T-helper 2 cell treated with Interferon-gamma antibody and Interleukin-4, amounts not matched to agents 5 μg/mL and 100 μg/mL, for 36 hours (primary cell): ENCODE data around the gene AGAP3.

Experiments
- DNase-seq: peaks from one replicate; pipeline ENCODE4 v3.0.0; 2021; ENCODE audit warnings: low spot score
- H3K27ac Mint-ChIP-seq: one replicate; pipeline ENCODE4 v1.8.0; 2021; ENCODE audit warnings: mild to moderate bottlenecking, mixed read lengths
- H3K27me3 Mint-ChIP-seq: one replicate; pipeline ENCODE4 v1.8.0; 2021; ENCODE audit warnings: low read depth, mixed read lengths
- H3K36me3 Mint-ChIP-seq: one replicate; pipeline ENCODE4 v1.8.0; 2021; ENCODE audit warnings: low read depth, mixed read lengths
- H3K4me1 Mint-ChIP-seq: one replicate; pipeline ENCODE4 v1.8.0; 2021; ENCODE audit warnings: low read depth, mixed read lengths
- H3K4me3 Mint-ChIP-seq: one replicate; pipeline ENCODE4 v1.8.0; 2022; ENCODE audit warnings: mild to moderate bottlenecking, moderate library complexity, mixed read lengths
- H3K9me3 Mint-ChIP-seq: one replicate; pipeline ENCODE4 v1.8.0; 2021; ENCODE audit warnings: mixed read lengths

The AGAP3 gene

DNA sequence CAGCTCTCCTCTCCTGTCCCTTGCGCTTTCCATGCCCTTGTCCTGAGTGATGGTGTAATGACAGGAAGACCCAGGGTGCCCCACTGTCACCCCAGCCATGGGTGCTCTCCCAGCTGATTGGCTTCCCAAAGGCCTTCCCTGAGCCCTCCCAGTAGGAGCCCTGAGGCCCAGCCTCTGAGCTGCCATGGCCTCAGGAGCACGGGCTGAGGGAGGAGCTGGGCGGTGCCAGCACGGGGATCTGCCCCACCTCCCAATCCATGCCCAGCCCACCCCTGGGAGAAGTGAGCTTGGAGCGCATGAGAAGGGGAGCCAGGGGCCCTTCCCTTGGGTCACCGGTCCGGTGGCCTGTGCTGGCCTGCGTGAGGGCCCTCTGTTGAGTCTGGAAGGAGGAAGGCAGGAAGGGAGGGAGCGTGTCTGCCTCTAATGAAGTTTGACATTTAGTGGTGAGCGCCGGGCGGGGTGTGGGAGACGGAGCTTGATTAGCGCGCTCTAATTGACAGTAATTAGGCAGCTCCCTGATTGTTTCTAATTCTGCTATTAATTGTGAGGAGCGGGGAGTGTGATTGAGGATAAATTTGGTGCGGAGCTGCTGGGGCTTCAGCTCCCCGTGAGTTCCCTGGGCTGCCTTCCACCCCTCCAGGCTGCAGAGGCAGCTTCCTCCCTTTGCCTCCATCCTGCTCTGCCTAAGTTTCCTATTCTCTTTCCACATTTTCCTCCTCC, 53.0 kb downstream of the AGAP3 start:
- H3K36me3 Mint-ChIP-seq, result no peaks in the 10 kb centered on the region
- DNase-seq, result no peak
- no peaks in the 10 kb centered on the region for H3K27me3 Mint-ChIP-seq
- no peaks in the 10 kb centered on the region for H3K4me1 Mint-ChIP-seq
- H3K9me3 Mint-ChIP-seq, result no peaks in the 10 kb centered on the region
- H3K27ac Mint-ChIP-seq, result no peak overlapping the region
- no peak overlapping the region for H3K4me3 Mint-ChIP-seq

DNA sequence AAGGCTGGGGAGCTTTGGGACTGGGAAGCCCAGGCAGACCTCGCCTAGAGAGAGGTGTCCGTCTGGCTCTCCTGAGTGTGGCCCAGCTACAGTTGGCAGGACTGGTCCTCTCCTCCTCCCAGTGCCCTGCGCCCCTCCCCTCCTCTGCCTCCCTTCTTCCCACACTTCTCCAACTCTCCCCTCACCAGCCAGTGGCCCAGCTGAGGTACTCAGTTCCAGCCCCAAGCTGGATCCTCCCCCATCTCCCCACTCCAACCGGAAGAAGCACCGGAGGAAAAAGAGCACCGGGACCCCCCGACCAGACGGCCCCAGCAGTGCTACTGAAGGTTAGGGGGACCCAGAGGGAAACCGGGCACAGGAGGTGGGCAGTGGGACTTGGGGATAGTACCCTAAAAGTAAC, 53.5 kb downstream of the AGAP3 start:
- H3K4me1 Mint-ChIP-seq, result no peaks in the 10 kb centered on the region
- H3K9me3 Mint-ChIP-seq, result no peaks in the 10 kb centered on the region
- H3K27me3 Mint-ChIP-seq, result no peaks in the 10 kb centered on the region
- H3K27ac Mint-ChIP-seq, result no peak overlapping the region
- DNase-seq, result no peak
- no peak overlapping the region for H3K4me3 Mint-ChIP-seq
- H3K36me3 Mint-ChIP-seq, result no peaks in the 10 kb centered on the region

DNA sequence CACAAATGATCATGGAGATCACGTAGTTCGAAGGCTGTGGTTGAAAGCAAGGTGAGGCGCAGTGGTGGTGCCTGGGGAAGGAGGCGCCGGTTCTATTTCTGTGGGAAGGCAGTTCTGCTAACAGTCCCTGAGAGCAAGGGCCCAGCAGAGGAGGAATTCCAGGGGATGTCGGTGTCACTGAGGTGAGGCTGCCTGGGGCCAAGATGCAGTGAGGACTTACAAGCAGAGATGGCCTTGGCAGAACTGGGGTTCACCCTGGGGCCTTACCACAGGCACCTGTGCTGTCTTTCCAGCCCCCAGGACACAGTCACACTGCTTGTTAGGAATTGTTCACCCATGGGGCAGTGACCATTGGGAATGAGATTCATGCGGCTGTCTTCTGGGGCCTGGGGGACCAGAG, 54.6 kb downstream of the AGAP3 start:
- no peak for DNase-seq
- no peaks in the 10 kb centered on the region for H3K27me3 Mint-ChIP-seq
- H3K4me1 Mint-ChIP-seq, result no peaks in the 10 kb centered on the region
- H3K4me3 Mint-ChIP-seq, result no peak overlapping the region
- no peaks in the 10 kb centered on the region for H3K36me3 Mint-ChIP-seq
- no peak overlapping the region for H3K27ac Mint-ChIP-seq
- no peaks in the 10 kb centered on the region for H3K9me3 Mint-ChIP-seq

DNA sequence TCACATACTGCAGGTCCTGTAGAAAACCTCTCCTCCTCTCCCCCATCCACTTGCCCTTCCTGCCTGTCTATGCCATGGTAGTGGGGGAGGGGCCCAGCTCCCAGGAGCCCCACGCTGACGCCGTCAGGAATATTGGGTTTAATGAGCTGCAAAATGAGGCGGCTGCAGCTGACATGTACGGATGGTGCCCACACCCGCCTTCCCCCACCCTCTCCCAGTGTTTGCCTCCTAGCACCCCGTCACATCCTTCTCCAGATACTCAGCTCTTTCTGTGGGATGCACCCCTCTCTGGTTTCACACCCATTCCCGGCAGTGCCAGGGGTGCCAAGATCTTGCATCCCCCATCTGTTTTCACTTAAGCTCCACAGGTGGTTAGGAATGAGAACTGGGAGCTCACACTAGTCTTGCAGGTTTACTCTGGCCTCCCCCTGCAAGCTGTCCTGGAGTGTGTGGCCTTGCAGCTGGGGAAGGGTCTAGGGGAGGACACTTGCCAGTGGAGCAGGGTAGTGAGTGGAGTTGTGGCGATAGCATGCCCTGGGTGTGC, 55.1 kb downstream of the AGAP3 start:
- H3K4me3 Mint-ChIP-seq, result no peak overlapping the region
- no peak overlapping the region for H3K27ac Mint-ChIP-seq
- no peaks in the 10 kb centered on the region for H3K9me3 Mint-ChIP-seq
- no peak for DNase-seq
- H3K4me1 Mint-ChIP-seq, result no peaks in the 10 kb centered on the region
- no peaks in the 10 kb centered on the region for H3K36me3 Mint-ChIP-seq
- H3K27me3 Mint-ChIP-seq, result no peaks in the 10 kb centered on the region

DNA sequence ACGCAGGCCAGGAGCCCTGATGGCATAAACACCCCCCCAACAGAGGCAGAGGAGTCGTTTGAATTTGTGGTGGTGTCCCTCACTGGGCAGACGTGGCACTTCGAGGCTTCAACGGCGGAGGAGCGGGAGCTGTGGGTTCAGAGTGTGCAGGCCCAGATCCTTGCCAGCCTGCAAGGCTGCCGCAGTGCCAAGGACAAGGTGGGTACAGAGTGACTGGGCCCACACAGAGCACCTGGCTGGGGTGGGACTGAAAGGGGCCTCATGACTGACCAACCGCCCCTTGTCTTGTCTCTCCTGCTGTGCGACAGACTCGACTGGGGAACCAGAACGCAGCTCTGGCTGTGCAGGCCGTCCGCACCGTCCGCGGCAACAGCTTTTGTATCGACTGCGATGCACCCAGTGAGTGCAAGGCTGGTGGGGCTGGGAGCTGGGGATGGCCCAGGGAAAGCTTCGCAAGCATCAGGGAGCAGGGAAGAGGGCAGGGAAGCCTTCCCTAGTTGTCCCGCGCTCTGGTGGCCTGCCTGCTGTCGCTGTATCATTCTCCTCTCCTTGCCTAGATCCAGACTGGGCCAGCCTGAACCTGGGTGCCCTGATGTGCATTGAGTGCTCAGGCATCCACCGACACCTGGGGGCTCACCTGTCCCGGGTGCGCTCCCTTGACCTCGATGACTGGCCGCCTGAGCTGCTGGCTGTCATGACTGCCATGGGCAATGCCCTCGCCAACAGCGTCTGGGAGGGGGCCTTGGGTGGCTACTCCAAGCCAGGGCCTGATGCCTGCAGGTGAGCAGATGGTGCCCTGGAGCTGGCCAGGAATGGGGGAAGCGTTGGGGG, 55.8 kb downstream of the AGAP3 start:
- H3K9me3 Mint-ChIP-seq, result no peaks in the 10 kb centered on the region
- no peak overlapping the region for H3K27ac Mint-ChIP-seq
- H3K27me3 Mint-ChIP-seq, result no peaks in the 10 kb centered on the region
- DNase-seq, result no peak
- H3K36me3 Mint-ChIP-seq, result no peaks in the 10 kb centered on the region
- no peaks in the 10 kb centered on the region for H3K4me1 Mint-ChIP-seq
- no peak overlapping the region for H3K4me3 Mint-ChIP-seq

DNA sequence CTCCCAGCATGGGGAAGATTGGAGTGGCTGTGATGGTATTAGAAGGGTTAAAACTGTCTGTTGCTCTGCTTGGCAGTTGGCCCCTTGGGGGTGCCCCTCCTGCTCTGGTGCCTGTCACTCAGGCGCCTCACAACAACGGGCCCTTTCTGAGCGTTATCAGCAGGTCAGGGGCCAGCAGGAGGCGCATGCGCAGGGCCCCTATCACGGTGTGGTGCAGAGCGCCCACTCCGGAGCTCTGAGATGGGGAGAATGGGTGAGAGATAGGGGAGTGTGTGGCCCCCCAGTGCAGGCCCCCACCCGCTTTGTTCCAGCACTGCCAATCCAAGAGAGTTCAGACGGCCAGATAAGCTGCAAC, 56.4 kb downstream of the AGAP3 start:
- H3K9me3 Mint-ChIP-seq, result no peaks in the 10 kb centered on the region
- DNase-seq, result no peak
- H3K27me3 Mint-ChIP-seq, result no peaks in the 10 kb centered on the region
- H3K27ac Mint-ChIP-seq, result no peak overlapping the region
- H3K36me3 Mint-ChIP-seq, result no peaks in the 10 kb centered on the region
- no peaks in the 10 kb centered on the region for H3K4me1 Mint-ChIP-seq
- H3K4me3 Mint-ChIP-seq, result no peak overlapping the region

DNA sequence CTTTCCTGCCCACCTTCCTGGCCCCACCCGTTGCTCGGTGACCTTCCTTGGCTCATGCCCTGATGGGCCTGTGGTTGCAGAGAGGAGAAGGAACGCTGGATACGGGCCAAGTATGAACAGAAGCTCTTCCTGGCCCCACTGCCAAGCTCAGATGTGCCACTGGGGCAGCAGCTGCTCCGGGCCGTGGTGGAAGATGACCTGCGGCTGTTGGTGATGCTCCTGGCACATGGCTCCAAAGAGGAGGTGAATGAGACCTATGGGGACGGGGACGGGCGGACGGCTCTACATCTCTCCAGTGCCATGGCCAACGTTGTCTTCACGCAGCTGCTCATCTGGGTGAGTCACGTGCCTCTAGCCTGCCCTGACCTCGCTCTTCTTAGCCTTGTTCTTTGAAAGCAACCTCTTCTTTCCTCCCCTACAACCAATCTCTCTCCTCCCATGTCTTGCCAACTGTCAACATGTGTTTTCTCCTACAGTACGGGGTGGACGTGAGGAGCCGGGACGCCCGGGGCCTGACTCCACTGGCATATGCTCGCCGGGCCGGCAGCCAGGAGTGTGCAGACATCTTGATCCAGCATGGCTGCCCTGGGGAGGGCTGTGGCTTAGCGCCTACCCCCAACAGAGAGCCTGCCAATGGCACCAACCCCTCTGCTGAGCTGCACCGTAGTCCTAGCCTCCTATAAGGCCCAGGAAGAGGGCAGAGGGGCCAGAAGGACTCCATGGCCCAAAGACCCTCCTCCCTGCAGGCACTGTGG, 57.2 kb downstream of the AGAP3 start:
- no peaks in the 10 kb centered on the region for H3K9me3 Mint-ChIP-seq
- H3K27me3 Mint-ChIP-seq, result no peaks in the 10 kb centered on the region
- H3K27ac Mint-ChIP-seq, result no peak overlapping the region
- DNase-seq, result no peak
- H3K4me1 Mint-ChIP-seq, result no peaks in the 10 kb centered on the region
- no peak overlapping the region for H3K4me3 Mint-ChIP-seq
- no peaks in the 10 kb centered on the region for H3K36me3 Mint-ChIP-seq

DNA sequence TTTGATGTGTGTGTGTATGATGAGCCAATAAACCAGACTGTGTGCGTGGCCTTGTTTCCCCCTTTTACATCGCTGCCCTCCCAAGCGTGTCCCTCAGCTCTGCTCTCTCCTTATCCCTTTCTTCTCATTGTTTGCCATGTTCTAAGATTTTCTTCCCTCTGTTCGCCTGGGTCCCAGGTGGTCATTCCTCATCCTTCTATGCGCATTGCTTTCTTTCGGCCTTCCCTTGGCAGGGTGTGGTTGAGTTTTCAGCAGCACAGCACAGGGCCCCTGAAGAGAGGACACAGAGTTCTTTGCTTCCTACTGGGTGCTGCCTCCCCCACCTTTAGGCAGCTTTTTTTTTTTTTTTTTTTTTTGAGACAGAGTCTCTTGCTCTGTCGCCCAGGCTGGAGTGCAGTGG, 58.1 kb downstream of the AGAP3 start:
- Mint-ChIP-seq H3K27ac (no peak overlapping the region), H3K9me3 (no peaks in the 10 kb centered on the region), H3K4me3 (no peak overlapping the region), H3K36me3 (no peaks in the 10 kb centered on the region), H3K27me3 (peaks cover 5% of the 10 kb centered on the region), H3K4me1 (no peaks in the 10 kb centered on the region)
- no peak for DNase-seq

DNA sequence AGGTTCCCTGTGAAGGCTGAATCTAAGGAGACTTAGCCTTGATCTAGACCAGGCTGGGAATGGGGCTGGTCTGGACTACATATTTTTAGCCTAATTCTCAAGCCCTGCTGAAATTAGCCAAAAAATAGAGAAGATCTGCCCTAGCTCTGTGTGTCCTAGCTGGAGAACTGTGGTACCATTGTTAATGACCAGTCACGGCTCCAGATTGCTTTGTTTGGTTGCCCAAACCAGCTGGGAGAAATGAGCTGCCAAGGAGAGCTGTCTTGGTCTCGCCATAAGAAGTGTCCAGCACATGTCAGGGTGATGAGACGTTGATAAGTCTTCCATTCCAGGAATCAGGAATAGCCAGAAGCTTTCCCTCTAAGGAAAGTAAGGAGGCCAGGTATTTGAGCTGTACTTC, 60.5 kb downstream of the AGAP3 start:
- H3K27me3 Mint-ChIP-seq, result peaks cover 11% of the 10 kb centered on the region
- no peak for DNase-seq

DNA sequence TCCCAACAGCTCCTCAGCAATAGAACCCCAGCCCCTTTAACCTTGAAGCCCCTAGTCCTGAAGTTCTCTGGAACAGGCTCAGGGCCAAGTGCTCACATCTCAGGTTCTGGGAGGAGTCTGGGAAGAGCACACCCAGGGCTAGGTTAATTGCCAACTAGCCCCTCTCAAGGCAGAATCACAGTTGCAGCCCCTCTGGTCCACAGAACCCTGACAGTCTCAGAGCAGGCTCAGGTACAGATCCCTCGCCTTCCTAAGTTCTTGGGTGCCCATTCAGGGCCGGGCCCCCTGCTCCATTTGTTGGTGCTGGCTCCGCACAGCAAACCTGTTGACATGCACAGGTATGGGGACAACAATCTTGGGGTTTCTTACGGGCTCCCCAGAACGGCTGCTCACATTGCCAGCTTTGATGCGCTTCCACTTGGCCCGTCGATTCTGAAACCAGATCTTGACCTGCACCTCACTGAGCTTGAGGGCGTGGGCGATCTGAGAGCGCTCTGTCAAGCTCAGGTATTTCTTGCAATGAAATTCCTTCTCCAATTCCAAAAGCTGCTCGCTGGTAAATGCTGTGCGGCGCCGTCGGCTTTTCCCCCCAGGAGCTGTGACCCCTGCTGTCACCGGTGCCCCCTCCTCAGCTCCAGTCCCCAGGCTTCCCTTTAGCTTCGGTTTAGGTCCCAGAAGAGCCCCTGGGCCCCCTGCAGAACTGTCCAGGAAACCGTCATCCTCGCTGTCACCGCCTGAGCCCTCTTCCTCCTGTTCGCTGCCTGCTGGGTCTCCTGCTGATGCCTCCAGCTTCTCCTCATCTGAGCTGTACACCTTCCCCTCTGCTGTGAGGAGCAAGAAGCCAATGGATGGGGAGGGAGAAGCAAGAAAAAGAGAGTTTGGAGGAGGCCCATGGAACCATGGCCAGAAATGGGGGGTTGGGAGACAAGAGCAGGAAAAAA, 62.3 kb downstream of the AGAP3 start:
- Mint-ChIP-seq H3K36me3 (no peaks in the 10 kb centered on the region), H3K4me3 (no peak overlapping the region), H3K4me1 (no peaks in the 10 kb centered on the region), H3K9me3 (no peaks in the 10 kb centered on the region), H3K27me3 (peaks cover 11% of the 10 kb centered on the region), H3K27ac (no peak overlapping the region)
- no peak for DNase-seq

More for the DNA sequence above, 60.5 kb downstream of the AGAP3 start:
- Mint-ChIP-seq H3K4me1 (no peaks in the 10 kb centered on the region), H3K27ac (no peak overlapping the region), H3K4me3 (no peak overlapping the region), H3K36me3 (no peaks in the 10 kb centered on the region), H3K9me3 (no peaks in the 10 kb centered on the region)

DNA sequence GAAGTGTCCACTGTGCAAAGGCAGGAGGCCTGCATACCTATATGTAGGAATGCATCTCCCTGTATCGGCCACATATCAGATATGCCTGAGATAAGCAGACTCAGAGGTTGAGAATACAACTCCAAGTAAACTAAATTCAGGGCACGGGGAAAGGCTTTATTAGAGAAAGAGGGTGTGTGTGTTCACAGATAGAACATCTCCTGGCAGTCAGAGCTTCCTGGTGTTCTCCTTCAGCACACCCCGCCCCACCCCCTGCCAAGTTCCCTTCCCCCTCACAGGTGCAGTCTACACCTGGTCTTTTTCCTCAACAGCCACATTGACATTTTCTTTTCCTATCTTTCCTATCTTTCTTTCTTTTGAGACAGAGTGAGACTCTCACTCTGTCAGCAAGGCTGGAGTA, 64.1 kb downstream of the AGAP3 start:
- Mint-ChIP-seq H3K27ac (no peak overlapping the region), H3K27me3 (peaks cover 19% of the 10 kb centered on the region), H3K4me1 (no peaks in the 10 kb centered on the region), H3K9me3 (no peaks in the 10 kb centered on the region), H3K36me3 (no peaks in the 10 kb centered on the region), H3K4me3 (no peak overlapping the region)
- no peak for DNase-seq

DNA sequence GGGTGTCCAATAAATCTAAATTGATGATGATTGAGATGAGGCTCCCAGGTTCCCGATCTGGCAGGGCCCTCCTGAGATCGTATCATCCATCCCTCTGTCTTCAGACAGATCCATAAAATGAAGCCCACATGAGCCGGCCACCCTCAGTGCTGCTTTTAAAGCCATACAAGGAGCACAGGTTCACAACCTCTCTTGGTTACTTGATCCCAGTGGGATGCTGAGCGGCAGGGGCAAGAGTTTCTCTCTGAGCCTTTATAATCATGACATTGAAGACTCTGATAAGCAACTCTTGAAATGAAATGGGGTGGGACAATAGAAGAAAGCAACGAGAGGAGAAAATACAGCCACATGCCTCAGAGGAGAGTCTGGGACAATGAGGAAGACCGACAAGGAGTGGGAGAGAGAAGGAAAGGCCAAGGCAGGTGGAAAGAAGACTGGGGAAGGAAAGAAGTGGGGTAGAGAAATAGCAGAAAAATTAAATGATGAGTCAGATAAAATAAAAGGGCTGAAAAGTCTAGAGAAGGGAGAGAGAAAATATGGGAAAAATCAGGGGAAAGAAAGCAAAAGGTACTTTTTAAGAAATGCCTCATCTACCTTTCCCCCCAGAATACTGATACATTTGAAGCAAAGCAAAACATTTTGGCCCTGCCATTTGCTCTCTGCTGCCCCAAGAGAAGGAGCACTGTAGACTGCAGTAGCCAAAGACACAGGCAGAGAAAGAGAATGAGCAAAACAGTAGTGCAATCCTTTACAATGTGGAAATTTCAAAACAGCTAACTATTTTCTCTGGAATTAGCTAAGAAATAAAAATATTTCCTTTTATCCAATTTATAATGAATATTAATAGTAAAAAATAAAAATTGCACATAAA, 66.6 kb downstream of the AGAP3 start:
- Mint-ChIP-seq H3K27ac (no peak overlapping the region), H3K4me3 (no peak overlapping the region), H3K9me3 (no peaks in the 10 kb centered on the region), H3K36me3 (no peaks in the 10 kb centered on the region), H3K27me3 (peaks cover 33% of the 10 kb centered on the region), H3K4me1 (no peaks in the 10 kb centered on the region)
- DNase-seq, result no peak
